ENCODE results near the gene VILL.

DNA sequence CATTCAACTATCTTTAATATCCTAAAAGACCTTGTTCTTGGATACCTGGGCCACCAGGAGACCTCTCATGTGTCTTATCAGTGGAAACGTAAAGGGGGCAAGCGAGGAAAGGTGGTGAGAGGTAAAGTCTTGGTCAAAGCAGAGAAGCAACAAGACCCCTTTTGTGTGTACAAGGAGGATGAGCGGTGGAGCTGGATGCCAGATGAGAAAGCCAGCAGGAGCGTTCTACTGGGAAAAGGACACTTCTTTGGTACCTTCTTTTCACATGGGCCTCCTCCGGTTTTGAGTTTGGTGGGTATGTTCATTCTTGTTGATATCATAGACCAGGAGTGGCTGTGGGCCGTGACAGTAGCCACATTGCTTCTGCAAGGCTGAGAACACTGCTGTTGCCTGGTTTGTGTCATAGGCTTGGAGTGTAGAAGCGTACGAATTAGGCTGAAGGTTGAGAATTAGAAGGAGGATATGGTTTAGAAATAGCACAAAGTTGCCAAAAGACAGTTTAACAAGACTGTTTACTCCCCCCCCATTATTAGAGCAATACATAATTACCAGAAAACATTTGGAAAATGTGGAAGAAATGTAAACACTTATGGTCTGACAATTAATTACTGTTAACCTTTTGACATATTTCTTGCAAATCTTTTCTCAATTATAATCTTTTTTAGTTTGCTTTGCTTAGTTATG, 46.8 kb upstream of the VILL start:
- TF ChIP-seq POLR2A (IDR thresholded peaks at IDR 0.05) = no peak
- TF ChIP-seq, protein P1, sequence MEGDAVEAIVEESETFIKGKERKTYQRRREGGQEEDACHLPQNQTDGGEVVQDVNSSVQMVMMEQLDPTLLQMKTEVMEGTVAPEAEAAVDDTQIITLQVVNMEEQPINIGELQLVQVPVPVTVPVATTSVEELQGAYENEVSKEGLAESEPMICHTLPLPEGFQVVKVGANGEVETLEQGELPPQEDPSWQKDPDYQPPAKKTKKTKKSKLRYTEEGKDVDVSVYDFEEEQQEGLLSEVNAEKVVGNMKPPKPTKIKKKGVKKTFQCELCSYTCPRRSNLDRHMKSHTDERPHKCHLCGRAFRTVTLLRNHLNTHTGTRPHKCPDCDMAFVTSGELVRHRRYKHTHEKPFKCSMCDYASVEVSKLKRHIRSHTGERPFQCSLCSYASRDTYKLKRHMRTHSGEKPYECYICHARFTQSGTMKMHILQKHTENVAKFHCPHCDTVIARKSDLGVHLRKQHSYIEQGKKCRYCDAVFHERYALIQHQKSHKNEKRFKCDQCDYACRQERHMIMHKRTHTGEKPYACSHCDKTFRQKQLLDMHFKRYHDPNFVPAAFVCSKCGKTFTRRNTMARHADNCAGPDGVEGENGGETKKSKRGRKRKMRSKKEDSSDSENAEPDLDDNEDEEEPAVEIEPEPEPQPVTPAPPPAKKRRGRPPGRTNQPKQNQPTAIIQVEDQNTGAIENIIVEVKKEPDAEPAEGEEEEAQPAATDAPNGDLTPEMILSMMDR (IDR thresholded peaks at IDR 0.05) = no peak
